Raji (cell line): ENCODE results near the gene ELAPOR1.

ENCODE experiments used
- POLR2A ChIP-seq: IDR thresholded peaks from 2 replicates; pipeline ENCODE4 v1.6.1; 2011; ENCODE audit warnings: low read depth, low read length, control low read depth; ENCODE audit not compliant: insufficient read depth

Gene ELAPOR1

GRCh38 chr1:109140392-109140791 lies 26.5 kb downstream of the ELAPOR1 start:
- no peak for TF ChIP-seq POLR2A

GRCh38 chr1:109142260-109142659 lies 28.3 kb downstream of the ELAPOR1 start:
- TF ChIP-seq POLR2A = no peak

- no peak for TF ChIP-seq POLR2A
These were observed 35.2 kb downstream of the ELAPOR1 start for GRCh38 chr1:109148987-109149561.

DNA sequence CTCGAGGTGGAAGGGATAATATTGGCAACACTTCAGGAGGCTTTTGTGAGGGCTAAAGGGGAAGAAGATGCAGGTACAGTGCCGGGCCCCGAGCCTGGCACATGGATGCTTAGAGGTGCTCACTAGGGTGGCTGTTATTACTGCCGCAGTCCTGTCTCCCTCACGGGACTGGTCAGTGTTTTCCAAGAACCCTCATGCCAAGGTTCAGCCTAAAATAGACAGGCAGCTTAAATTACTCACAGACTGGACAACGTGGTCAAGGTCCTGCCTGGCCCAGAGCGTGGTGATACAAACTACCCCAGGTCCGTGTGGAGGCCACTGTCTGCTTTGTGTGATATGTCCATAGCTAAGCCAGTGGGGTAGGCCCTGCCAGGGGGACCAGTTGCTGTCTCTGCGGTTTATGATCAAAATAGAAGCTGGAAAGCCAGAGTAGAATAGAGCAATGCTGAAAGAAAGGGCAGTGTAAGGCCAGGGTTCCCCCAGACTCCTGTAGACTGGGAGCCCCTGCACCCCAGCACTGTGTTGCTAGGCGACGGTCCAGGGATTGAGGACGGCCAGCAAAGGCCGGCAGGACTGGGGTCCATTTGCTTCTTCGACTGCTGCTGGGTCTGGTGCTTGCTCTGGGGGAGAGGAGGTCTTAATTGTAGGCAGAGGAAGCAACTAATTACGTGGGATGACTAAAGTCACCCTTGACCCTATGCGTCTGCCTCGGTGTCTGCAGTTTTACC lies 36.1 kb downstream of the ELAPOR1 start:
- no peak for TF ChIP-seq POLR2A

DNA sequence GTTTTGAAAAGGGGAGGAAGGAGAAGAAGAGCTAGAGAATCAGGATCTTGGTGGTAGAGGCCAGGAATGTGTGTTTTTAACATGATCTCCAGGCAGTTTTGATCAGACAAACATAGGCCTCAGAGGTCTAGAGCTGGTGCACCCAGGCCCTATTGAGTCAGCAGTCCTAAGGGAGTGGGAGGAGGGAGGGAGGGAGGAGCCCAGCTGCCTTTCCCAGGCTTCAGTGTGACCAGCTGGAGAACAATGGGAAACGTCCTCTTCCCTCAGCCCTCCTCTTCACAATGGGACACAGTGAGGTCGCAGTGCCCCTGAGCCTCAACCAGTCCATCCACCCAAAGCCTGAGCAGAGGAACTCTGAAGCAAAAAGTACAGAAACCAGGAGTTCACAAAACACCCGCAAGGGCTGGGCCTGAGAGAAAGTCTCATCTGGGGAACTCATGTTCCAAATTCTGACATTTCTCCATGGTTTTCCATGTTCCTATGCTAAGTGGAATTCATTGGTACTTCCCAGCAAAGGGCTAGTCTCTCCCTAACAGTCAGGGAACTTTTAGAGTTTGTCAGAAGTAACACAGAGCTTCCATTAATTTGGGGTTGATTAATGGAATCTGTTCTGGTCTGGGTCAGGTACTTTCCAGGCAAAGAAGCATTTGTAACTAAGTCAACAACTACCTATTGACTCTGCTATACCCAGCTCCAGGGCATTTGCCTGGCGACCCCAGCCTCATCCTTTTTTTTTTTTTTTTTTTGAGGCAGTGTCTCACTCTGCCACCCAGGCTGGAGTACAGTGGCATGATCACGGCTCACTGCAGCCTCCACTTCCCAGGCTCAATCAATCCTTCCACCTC lies 37.5 kb downstream of the ELAPOR1 start:
- TF ChIP-seq POLR2A = no peak

DNA sequence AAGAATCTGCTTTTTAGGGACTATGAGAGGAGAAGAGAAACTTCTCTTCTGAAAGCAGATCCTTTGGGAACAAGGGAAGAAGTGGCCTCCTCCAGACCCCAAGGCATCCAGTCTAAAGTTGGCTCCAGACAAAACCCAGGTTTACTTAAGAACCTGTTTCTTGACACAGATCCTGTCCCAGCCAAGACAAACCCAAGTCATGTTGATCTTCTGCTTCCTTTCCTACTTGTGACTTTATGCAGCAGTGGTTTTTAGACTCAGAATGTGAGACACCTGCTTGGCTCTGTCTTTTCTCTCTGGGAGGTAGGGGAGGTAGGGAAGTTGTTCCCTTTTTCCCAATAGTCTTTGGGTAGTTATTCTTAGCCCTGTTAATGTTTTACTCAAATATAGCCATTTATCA lies 38.3 kb downstream of the ELAPOR1 start:
- no peak for TF ChIP-seq POLR2A

DNA sequence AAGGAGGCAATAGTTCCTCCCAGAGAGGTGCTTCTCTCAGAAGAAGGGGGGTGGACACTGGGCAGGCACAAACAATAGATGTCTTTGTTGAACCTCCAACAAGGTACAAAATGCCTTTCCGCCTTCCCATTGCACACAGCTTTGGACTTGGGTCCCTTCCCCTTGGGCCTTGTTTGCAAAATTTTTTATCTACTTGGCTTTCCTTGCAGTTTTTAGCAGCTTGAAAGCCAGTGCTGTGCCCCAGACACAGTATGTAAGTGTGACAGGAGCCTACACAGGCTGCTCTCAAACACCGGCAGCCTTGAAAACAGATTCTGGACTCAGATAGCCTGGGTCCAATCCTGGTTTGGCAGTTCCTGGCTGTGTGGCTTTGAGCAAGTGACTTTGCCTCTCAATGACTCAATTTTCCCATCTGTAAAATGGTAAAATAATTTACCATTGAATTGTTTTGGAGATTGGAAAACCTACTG lies 43.0 kb downstream of the ELAPOR1 start:
- no peak for TF ChIP-seq POLR2A

DNA sequence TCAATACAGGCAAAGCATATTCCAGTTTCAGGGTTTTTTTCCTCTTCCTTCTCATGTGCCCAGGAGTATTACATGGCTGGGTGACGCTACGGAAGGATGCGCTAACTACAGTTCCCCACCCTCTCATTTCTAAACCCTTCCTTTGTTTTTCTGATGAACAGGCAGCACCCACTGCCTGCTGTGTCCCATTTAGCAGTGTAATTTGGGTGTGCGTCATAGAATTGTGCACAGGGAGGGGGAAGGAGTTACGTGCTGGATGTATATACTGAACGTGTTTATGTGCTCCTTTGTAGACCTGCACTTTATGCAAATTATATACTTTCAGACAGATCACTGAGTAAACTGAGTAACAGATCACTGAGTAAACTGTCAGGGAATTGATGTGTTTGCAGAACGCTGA lies 44.5 kb downstream of the ELAPOR1 start:
- no peak for TF ChIP-seq POLR2A

- no peak for TF ChIP-seq POLR2A
These were observed 45.4 kb downstream of the ELAPOR1 start for GRCh38 chr1:109159326-109159725.

DNA sequence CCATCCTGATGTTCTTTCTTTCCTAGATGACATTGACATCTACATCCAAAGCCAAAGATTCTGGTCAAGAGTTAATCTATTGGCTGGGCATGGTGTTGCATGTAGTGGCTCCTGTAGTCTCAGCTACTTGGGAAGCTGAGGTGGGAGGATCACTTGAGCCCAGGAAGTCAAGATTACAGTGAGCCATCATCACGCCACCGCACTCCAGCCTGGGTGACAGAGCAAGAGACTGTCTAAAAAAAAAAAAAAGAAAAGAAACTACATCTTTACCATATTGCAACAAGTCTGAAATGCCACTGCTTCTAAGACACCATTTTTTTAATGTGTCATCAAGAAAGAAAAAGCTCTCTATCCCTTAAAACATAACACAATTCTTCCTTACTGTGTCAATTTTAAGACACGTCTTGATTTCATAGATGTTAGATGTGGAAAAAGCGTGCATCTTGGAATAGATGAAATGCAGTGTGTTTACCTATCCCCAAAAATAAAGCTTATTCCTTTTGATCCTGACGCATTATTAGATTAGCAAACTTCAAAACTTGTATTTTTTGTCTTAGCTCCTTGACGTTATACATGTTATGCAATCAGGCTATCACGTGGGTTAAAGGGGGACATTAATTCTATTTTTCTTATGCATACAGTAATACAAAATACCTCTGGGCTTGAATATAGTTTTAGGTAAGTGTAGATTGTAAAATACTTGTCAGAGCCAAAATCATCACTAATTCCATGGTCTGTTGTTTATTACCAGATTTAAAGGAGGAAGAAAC lies 46.3 kb downstream of the ELAPOR1 start:
- TF ChIP-seq POLR2A = no peak

GRCh38 chr1:109161858-109162606 lies 48.1 kb downstream of the ELAPOR1 start:
- no peak for TF ChIP-seq POLR2A

GRCh38 chr1:109162626-109163025 lies 48.7 kb downstream of the ELAPOR1 start:
- no peak for TF ChIP-seq POLR2A

GRCh38 chr1:109163551-109163950 lies 49.6 kb downstream of the ELAPOR1 start:
- TF ChIP-seq POLR2A = no peak
